ENCODE measurements around the gene TERC. TPM values are rescaled to one million over a fixed set of nuclear protein-coding genes. Genes with fewer than 3 reads are reported as not detected.

The TERC gene
- polyA plus RNA-seq, 2 of the 4 experiments (the other 2 are of a cell fraction) = 0.25 to 2.2 TPM

DNA sequence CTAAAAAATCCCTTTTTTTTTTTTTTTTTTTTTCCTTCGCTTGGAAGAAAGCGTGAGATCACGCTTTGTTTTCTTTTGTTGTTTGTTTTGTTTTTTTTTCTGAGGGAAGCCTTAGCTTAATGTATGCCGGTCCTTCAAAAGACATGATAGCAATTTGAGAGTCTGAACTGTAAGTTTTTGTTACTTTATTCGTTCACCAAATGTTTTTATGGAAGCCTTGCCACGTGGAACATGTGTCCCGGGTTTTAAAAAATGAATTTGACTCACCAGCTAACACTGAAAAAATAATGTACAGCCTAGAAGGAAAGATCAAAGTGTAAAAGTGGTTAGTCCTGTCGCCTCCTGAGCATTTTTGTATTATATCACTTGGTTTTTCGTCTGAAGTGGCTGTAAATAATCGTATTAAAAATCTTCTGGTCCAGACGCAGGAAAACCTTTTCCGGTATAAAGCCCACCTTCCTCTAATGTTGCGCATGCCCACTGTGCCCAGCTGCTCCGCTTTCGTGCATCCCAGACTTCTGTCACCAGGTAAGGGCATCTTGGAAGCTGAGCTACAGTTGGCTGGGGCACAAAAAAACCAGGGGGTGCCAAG is 7.5 kb upstream of the TERC start:
- peak; percentile 62 to 79 for ATAC-seq
- peak; percentile 56 to 89 for DNase-seq (ENCODE audit: low read depth in 1 of 2, low spot score in 1 of 2)
- POLR2A ChIA-PET = interaction anchor here (0.6 to 2.7 kb wide), 8 partner anchors 8 to 1098 kb away, joined by 3 to 18 read pairs (median 6); partner anchors contain the start of genes RPL22L1 and TERC
- no peak for TF ChIP-seq HES2 (IDR thresholded peaks at IDR 0.05)
- TF ChIP-seq GATA3 (IDR thresholded peaks at IDR 0.05; ENCODE audit: borderline replicate concordance) = peak; percentile 3; the same call in 1 of the 2 replicates
- TF ChIP-seq E2F6 (IDR thresholded peaks at IDR 0.05; ENCODE audit: borderline replicate concordance, low read depth) = peak; percentile 84
- peak; percentile 37 for TF ChIP-seq POLR2A (IDR thresholded peaks at IDR 0.05; ENCODE audit: low read length)
- peak; percentile 97 for TF ChIP-seq MAX (IDR thresholded peaks at IDR 0.05)
- TF ChIP-seq USF2 (IDR thresholded peaks at IDR 0.05) = peak; percentile 12; the same call in 1 of the 2 replicates
- 0 out of 2 replicates have a peak, but pooled peaks have one; percentile 56 for TF ChIP-seq ZSCAN20 (CRISPR knock-in tag; IDR thresholded peaks at IDR 0.05)
- TF ChIP-seq, protein P1, sequence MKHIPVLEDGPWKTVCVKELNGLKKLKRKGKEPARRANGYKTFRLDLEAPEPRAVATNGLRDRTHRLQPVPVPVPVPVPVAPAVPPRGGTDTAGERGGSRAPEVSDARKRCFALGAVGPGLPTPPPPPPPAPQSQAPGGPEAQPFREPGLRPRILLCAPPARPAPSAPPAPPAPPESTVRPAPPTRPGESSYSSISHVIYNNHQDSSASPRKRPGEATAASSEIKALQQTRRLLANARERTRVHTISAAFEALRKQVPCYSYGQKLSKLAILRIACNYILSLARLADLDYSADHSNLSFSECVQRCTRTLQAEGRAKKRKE (CRISPR knock-in tag; IDR thresholded peaks at IDR 0.05; ENCODE audit: low read depth) = 0 out of 2 replicates have a peak, but pooled peaks have one; percentile 18
- no peak for TF ChIP-seq HOXA7 (CRISPR knock-in tag; IDR thresholded peaks at IDR 0.05)
- TF ChIP-seq HOXB13 (CRISPR knock-in tag; IDR thresholded peaks at IDR 0.05; ENCODE audit: low read depth) = no peak
- no peak for FAIRE-seq
- WGBS (ENCODE audit: missing lambda C conversion rate) = under 1% methylated on average over 15 of the region's 15 CpGs
- H3K4me3 ChIP-seq = peak overlapping the region; percentile 90
- peaks cover 15% of the 10 kb centered on the region; the same call in 2 of the 3 replicates for H3K4me1 ChIP-seq
- H3K27ac ChIP-seq = peak overlapping the region; percentile 95 to 98
- H3K4me2 ChIP-seq = peak overlapping the region; percentile 76
- CTCF ChIA-PET = interaction anchor here (0.9 to 2.7 kb wide), 2 partner anchors 9 to 36 kb away, joined by 4 to 10 read pairs; partner anchors contain the start of gene TERC
- no peaks in the 10 kb centered on the region for H3K9me3 ChIP-seq

GRCh38 chr3:169771497-169772304 is 6.8 kb upstream of the TERC start:
- WGBS (ENCODE audit: missing lambda C conversion rate) = 2% methylated on average over 27 of the region's 27 CpGs

More at GRCh38 chr3:169771497-169772304, 6.8 kb upstream of the TERC start:
- peaks cover 15% of the 10 kb centered on the region; the same call in 2 of the 3 replicates for H3K4me1 ChIP-seq
- TF ChIP-seq CEBPB (IDR thresholded peaks at IDR 0.05) = peak in 1 of 2 experiments; percentile 32; a peak in 1 of 4 replicates
- TF ChIP-seq JUNB (IDR thresholded peaks at IDR 0.05) = no peak
- TF ChIP-seq, protein P2, sequence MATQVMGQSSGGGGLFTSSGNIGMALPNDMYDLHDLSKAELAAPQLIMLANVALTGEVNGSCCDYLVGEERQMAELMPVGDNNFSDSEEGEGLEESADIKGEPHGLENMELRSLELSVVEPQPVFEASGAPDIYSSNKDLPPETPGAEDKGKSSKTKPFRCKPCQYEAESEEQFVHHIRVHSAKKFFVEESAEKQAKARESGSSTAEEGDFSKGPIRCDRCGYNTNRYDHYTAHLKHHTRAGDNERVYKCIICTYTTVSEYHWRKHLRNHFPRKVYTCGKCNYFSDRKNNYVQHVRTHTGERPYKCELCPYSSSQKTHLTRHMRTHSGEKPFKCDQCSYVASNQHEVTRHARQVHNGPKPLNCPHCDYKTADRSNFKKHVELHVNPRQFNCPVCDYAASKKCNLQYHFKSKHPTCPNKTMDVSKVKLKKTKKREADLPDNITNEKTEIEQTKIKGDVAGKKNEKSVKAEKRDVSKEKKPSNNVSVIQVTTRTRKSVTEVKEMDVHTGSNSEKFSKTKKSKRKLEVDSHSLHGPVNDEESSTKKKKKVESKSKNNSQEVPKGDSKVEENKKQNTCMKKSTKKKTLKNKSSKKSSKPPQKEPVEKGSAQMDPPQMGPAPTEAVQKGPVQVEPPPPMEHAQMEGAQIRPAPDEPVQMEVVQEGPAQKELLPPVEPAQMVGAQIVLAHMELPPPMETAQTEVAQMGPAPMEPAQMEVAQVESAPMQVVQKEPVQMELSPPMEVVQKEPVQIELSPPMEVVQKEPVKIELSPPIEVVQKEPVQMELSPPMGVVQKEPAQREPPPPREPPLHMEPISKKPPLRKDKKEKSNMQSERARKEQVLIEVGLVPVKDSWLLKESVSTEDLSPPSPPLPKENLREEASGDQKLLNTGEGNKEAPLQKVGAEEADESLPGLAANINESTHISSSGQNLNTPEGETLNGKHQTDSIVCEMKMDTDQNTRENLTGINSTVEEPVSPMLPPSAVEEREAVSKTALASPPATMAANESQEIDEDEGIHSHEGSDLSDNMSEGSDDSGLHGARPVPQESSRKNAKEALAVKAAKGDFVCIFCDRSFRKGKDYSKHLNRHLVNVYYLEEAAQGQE (IDR thresholded peaks at IDR 0.05) = 0 out of 2 replicates have a peak, but pooled peaks have one; percentile 13
- TF ChIP-seq, protein P3, sequence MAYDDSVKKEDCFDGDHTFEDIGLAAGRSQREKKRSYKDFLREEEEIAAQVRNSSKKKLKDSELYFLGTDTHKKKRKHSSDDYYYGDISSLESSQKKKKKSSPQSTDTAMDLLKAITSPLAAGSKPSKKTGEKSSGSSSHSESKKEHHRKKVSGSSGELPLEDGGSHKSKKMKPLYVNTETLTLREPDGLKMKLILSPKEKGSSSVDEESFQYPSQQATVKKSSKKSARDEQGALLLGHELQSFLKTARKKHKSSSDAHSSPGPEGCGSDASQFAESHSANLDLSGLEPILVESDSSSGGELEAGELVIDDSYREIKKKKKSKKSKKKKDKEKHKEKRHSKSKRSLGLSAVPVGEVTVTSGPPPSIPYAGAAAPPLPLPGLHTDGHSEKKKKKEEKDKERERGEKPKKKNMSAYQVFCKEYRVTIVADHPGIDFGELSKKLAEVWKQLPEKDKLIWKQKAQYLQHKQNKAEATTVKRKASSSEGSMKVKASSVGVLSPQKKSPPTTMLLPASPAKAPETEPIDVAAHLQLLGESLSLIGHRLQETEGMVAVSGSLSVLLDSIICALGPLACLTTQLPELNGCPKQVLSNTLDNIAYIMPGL (CRISPR knock-in tag; IDR thresholded peaks at IDR 0.05; ENCODE audit: borderline replicate concordance) = peak; percentile 70; the same call in 1 of the 2 replicates
- TF ChIP-seq SREBF2 (IDR thresholded peaks at IDR 0.05) = peak; percentile 78
- TF ChIP-seq, protein P1 (CRISPR knock-in tag; IDR thresholded peaks at IDR 0.05; ENCODE audit: low read depth) = no peak
- no peak for TF ChIP-seq ZSCAN20 (CRISPR knock-in tag; IDR thresholded peaks at IDR 0.05)
- H3K27ac ChIP-seq = peak overlapping the region; percentile 95 to 98
- ATAC-seq (peak; percentile 33 to 49; a peak in 3 of 6 replicates), FAIRE-seq (no peak), DNase-seq (ENCODE audit: low read depth in 1 of 2, low spot score in 1 of 2) (peak; percentile 35 to 85)
- CTCF ChIA-PET = interaction anchor here (0.9 to 2.7 kb wide), 2 partner anchors 8 to 37 kb away, joined by 4 to 10 read pairs; partner anchors contain the start of gene TERC
- peak overlapping the region; percentile 90 for H3K4me3 ChIP-seq
- peak overlapping the region; percentile 76 for H3K4me2 ChIP-seq
- POLR2A ChIA-PET = interaction anchor here (0.6 to 2.7 kb wide), 5 partner anchors 7 to 295 kb away, joined by 3 to 18 read pairs (median 8); partner anchors contain the start of gene TERC
- H3K9me3 ChIP-seq = no peaks in the 10 kb centered on the region

Measured in A549 (cell line).